Kidney (tissue), 14 donors: ENCODE measurements around the gene TNPO1. TPM values are rescaled to one million over a fixed set of nuclear protein-coding genes. Genes with fewer than 3 reads are reported as not detected.
A peak's percentile ranks its signal among the peaks of the same experiment; 100 is the strongest.

Source experiments
- DNase-seq, 5 donors: peaks; one replicate each; pipeline ENCODE4 v3.0.0-alpha.2; 2013 to 2020
- FAIRE-seq: peaks from 2 replicates; lab custom pipeline; 2012; peaks lifted over from hg19 to GRCh38; lab: Jason Lieb, UNC
- H3K27ac ChIP-seq, 2 donors: one replicate each; pipeline ENCODE4 v1.7.0; 2013; ENCODE audit warnings: low read depth in 2 of 2, low read length in 2 of 2, inconsistent platforms in 1 of 2
- H3K27me3 ChIP-seq: one replicate; pipeline ENCODE4 v1.7.1; 2013; ENCODE audit warnings: low read length, inconsistent platforms; ENCODE audit not compliant: control insufficient read depth, insufficient read depth
- H3K36me3 ChIP-seq, 3 donors: one replicate each; pipeline versions ENCODE4 v1.7.0 to v1.7.1; 2013; ENCODE audit warnings: low read length in 3 of 3, control low read depth in 1 of 3, inconsistent platforms in 1 of 3; ENCODE audit not compliant: insufficient read depth in 3 of 3, control insufficient read depth in 2 of 3
- H3K4me1 ChIP-seq, 3 donors: one replicate each; pipeline versions ENCODE4 v1.7.0 to v1.7.1; 2013; ENCODE audit warnings: low read length in 3 of 3, inconsistent platforms in 1 of 3, low read depth in 1 of 3; ENCODE audit not compliant: control insufficient read depth in 2 of 3, insufficient read depth in 2 of 3
- H3K4me3 ChIP-seq, 3 donors: one replicate each; pipeline versions ENCODE4 v1.7.0 to v1.8.1; 2013; ENCODE audit warnings: low read length in 3 of 3, control low read depth in 1 of 3, inconsistent platforms in 1 of 3
- H3K9ac ChIP-seq, 3 donors: one replicate each; pipeline versions ENCODE4 v1.7.0 to v1.7.1; 2013; ENCODE audit warnings: low read length in 3 of 3, control low read depth in 1 of 3, inconsistent platforms in 1 of 3
- H3K9me3 ChIP-seq, 3 donors: one replicate each; pipeline versions ENCODE4 v1.7.0 to v1.7.1; 2013; ENCODE audit warnings: low read length in 3 of 3, control low read depth in 1 of 3, inconsistent platforms in 1 of 3; ENCODE audit not compliant: control insufficient read depth in 2 of 3, insufficient read depth in 1 of 3
- CTCF ChIP-seq: IDR thresholded peaks from 3 replicates; pipeline ENCODE4 v1.5.1; 2012; ENCODE audit warnings: mild to moderate bottlenecking, moderate library complexity, borderline replicate concordance; ENCODE audit not compliant: insufficient read depth; ENCODE audit errors: extremely low read depth
- intact Hi-C: fragments of 100-400 bp; cut with DNase I; formaldehyde crosslinking; loops from one replicate; pipeline ENCODE4 v1.11.1; 2022
- polyA plus RNA-seq: library from polyadenylated mRNA; stranded (reverse); fragments of 350-450 nt; fragmentation: Illumina TruSeq; extraction: RNeasy Lipid Tissue Mini Kit (QIAGEN cat#74804); gene quantifications from one replicate; pipeline ENCODE4 v1.2.3, GENCODE V29; 2014; ENCODE audit warnings: low read depth, low replicate concordance; ENCODE audit not compliant: insufficient read depth
- total RNA-seq: library from RNA; stranded (reverse); fragmentation: NEBNext Ultra II Directional; extraction: Animal tissue kit (Norgen Biotek cat#: 25700); gene quantifications from one replicate; pipeline ENCODE4 v1.2.1, GENCODE V29; 2021
- donor health status: control.
- donor health status: control.
- donor health status: control.
- donor health status: control.
- donor health status: control.
- donor health status: DM: yes; HTN: yes; CAD: no.
- donor health status: Normal renal cell carcinoma (clear cell type).

The TNPO1 gene
- total and polyA plus RNA-seq, 2 donors from 2014 or later = 15.6 to 86.6 TPM

DNA sequence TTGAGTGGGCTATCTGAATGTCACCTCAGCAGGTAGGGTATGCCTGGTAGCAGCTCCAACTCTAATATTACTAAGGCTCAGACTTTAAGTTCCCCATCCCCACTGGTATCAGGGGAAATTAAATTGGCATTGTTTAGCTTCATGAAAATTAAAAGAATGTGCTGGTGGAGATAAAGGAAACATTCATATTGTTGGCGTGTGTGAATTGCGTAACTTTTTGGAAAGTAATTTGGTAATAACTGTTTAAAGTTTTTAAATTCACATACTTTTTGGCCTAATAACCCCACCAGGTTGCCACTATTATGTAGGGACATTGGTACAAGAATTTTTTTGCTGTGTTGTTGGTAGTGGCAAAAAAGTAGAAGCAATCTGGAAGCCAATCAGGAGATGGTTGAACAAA is 29.4 kb downstream of the TNPO1 start:
- Histone ChIP-seq H3K36me3 (no peaks in the 10 kb centered on the region), H3K9ac (no peak overlapping the region), H3K4me1 (peaks cover 0 to 21% (median 7%) of the 10 kb centered on the region in 3 donors), H3K9me3 (no peaks in the 10 kb centered on the region), H3K27me3 (no peaks in the 10 kb centered on the region), H3K4me3 (no peak overlapping the region), H3K27ac (no peak overlapping the region)
- DNase-seq (no peak), FAIRE-seq (no peak)
- no peak for TF ChIP-seq CTCF
- intact Hi-C loops = no loop called here

GRCh38 chr5:72846483-72846882 is 30.0 kb downstream of the TNPO1 start:
- intact Hi-C loops = no loop called here
- Histone ChIP-seq H3K27me3 (no peaks in the 10 kb centered on the region), H3K9me3 (no peaks in the 10 kb centered on the region), H3K4me1 (peaks cover 0 to 21% (median 7%) of the 10 kb centered on the region in 3 donors), H3K4me3 (no peak overlapping the region), H3K9ac (no peak overlapping the region), H3K27ac (no peak overlapping the region), H3K36me3 (no peaks in the 10 kb centered on the region)
- DNase-seq (no peak), FAIRE-seq (no peak)
- no peak for TF ChIP-seq CTCF

DNA sequence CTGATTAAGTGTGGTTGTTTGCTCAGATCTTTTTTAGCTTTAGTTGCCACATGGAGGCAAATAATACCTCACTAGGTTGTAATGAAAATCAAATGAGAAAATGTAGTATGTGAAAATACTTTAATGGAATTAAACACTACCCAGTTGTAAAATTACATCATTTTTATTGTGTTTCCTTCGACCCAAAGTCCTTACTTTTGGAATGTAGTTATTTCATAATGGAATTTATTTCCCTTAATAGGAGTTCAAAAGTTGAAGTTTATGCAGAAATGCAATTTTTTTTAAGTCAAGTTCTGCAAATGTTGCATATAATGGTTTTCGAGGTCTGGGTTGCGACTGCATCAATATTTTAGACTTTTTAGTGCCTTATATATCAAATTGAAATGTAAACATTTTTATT is 31.0 kb downstream of the TNPO1 start:
- intact Hi-C loops = no loop called here
- Histone ChIP-seq H3K4me3 (peak overlapping the region in 1 of 3 donors; percentile 88), H3K27ac (no peak overlapping the region), H3K27me3 (no peaks in the 10 kb centered on the region), H3K9me3 (no peaks in the 10 kb centered on the region), H3K36me3 (no peaks in the 10 kb centered on the region), H3K4me1 (peaks cover 0 to 21% (median 10%) of the 10 kb centered on the region in 3 donors), H3K9ac (peak overlapping the region in 1 of 3 donors; percentile 9)
- TF ChIP-seq CTCF = no peak
- FAIRE-seq (no peak), DNase-seq (peak in 2 of 5 donors; percentile 32 to 35)

DNA sequence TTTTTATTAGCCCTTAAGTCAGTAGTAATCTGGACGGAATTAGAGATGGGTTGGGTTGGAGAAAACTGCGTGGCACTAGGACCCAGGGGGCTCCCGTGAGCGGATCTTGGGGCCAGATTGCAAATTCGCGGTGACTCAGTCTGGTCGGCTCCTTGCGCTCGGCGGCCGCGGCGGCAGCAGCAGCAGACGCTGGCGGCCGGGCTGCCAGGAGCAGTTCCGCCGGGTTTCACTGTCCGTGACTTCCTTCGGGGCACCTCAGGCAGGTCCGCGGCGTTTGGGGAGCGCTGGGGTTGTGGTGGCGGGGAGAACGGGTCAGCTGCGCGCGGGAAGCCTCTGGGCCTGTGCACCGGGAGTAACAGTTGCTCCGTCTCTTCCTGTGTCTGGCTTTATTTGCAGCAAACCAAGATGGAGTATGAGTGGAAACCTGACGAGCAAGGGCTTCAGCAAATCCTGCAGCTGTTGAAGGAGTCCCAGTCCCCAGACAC is 31.6 kb downstream of the TNPO1 start:
- H3K27me3 ChIP-seq = no peaks in the 10 kb centered on the region
- peak overlapping the region; percentile 44 to 77 (median 53) for H3K9ac ChIP-seq
- peaks cover 0 to 21% (median 10%) of the 10 kb centered on the region in 3 donors for H3K4me1 ChIP-seq
- peak overlapping the region; percentile 84 to 88 (median 86) for H3K4me3 ChIP-seq
- FAIRE-seq = no peak
- H3K9me3 ChIP-seq = no peaks in the 10 kb centered on the region
- TF ChIP-seq CTCF = peak; percentile 26
- intact Hi-C loops = no loop called here
- H3K36me3 ChIP-seq = peaks cover 0 to 2% (median 0%) of the 10 kb centered on the region in 3 donors
- H3K27ac ChIP-seq = peak overlapping the region; percentile 89 to 93
- peak; percentile 91 to 96 (median 95) for DNase-seq
